GM12878 (cell line): ENCODE results near the gene MRPS35. TPM values are rescaled to one million over a fixed set of nuclear protein-coding genes. Genes with fewer than 3 reads are reported as not detected.

Experiments used
- ATAC-seq: fragments of 200-7000 bp; cut with Tn5 transposase; 3 replicates; pipeline ENCODE4 v1.9.1; 2020; ENCODE audit warnings: mild to moderate bottlenecking, moderate library complexity
- BruUV-seq: library from RNA; stranded (reverse); fragments of 400-500 nt; replicated peaks from 2 replicates; lab custom pipeline; 2021; lab: Mats Ljungman, UMichigan
- CTCF ChIA-PET: fragments of 300-600 bp; sonication (Branson Sonifier 250); formaldehyde crosslinking; extraction: SDS; loops from one replicate; lab custom pipeline; 2021; ENCODE audit warnings: inconsistent platforms; lab: Yijun Ruan, JAX
- POLR2A ChIA-PET: fragments of 350-600 bp; formaldehyde crosslinking; extraction: SDS; loops from one replicate; lab custom pipeline; 2021; ENCODE audit warnings: inconsistent platforms; lab: Charles Lee
- RAD21 ChIA-PET: fragments of 300-600 bp; sonication (Branson Sonifier 250); formaldehyde crosslinking; loops from one replicate; lab custom pipeline; 2023; ENCODE audit warnings: antibody characterized with exemption; ENCODE audit not compliant: unreplicated experiment; lab: Charles Lee
- SMC1A ChIA-PET: fragments of 300-600 bp; sonication (Branson Sonifier 250); formaldehyde crosslinking; loops from one replicate; lab custom pipeline; 2023; ENCODE audit not compliant: unreplicated experiment, uncharacterized antibody; lab: Charles Lee
- DNase-seq: peaks from one replicate; pipeline ENCODE4 v3.0.0-alpha.2; 2011; ENCODE audit warnings: low read depth, low spot score
- FAIRE-seq: peaks from 3 replicates; lab custom pipeline; 2011; peaks lifted over from hg19 to GRCh38; lab: Jason Lieb, UNC
- H2AFZ ChIP-seq: 2 replicates; pipeline ENCODE4 v1.6.0; 2011; ENCODE audit warnings: low read depth, low read length, control low read depth; ENCODE audit not compliant: control insufficient read depth
- H3K27ac ChIP-seq: 2 replicates; pipeline ENCODE4 v1.5.1; 2011; ENCODE audit warnings: control low read depth; ENCODE audit not compliant: control insufficient read depth, insufficient read depth
- H3K27me3 ChIP-seq, 2 experiments: replicated peaks in 1 of 2; 2 replicates each; pipeline versions ENCODE4 v1.6.0 to v1.6.1; 2011; ENCODE audit warnings: low read length in 1 of 2; ENCODE audit not compliant: control insufficient read depth in 2 of 2, insufficient read depth in 2 of 2
- H3K36me3 ChIP-seq, 2 experiments: 2 replicates each; pipeline ENCODE4 v1.5.1; 2011; ENCODE audit warnings: low read length in 1 of 2; ENCODE audit not compliant: control insufficient read depth in 2 of 2, insufficient read depth in 2 of 2
- H3K4me1 ChIP-seq: 2 replicates; pipeline ENCODE4 v1.6.1; 2011; ENCODE audit warnings: mild to moderate bottlenecking, low read length, moderate library complexity, mixed read lengths; ENCODE audit not compliant: control insufficient read depth, insufficient read depth
- H3K4me2 ChIP-seq: 2 replicates; pipeline ENCODE4 v1.6.0; 2011; ENCODE audit warnings: control low read depth; ENCODE audit not compliant: control insufficient read depth, insufficient read depth
- H3K4me3 ChIP-seq: fragments of 200-600 bp; sonication (generic); 2 replicates; pipeline ENCODE4 v1.5.1; 2016
- H3K79me2 ChIP-seq: 2 replicates; pipeline ENCODE4 v1.6.0; 2011; ENCODE audit warnings: low read length; ENCODE audit not compliant: control insufficient read depth, insufficient read depth
- H3K9ac ChIP-seq: 2 replicates; pipeline ENCODE4 v1.8.0; 2011; ENCODE audit warnings: low read length, control low read depth, mixed read lengths; ENCODE audit not compliant: control insufficient read depth, insufficient read depth
- H3K9me3 ChIP-seq: replicated peaks from 3 replicates; pipeline ENCODE4 v1.5.1; 2011; ENCODE audit warnings: mild to moderate bottlenecking, low read length; ENCODE audit not compliant: control insufficient read depth, insufficient read depth
- H4K20me1 ChIP-seq: 2 replicates; pipeline ENCODE4 v1.6.0; 2011; ENCODE audit not compliant: control insufficient read depth, insufficient read depth
- PBX3 ChIP-seq: IDR thresholded peaks from 2 replicates; pipeline ENCODE4 v1.6.1; 2011; ENCODE audit warnings: mild to moderate bottlenecking, low read depth, low read length, moderate library complexity; ENCODE audit not compliant: insufficient replicate concordance
- RBBP5 ChIP-seq: fragments of 200-600 bp; sonication (generic); conservative IDR thresholded peaks from 2 replicates; pipeline ENCODE4 v1.6.1; 2016
- RELA ChIP-seq: fragments of 450-650 bp; IDR thresholded peaks from 2 replicates; pipeline ENCODE4 v1.8.0; 2014; ENCODE audit warnings: borderline replicate concordance; ENCODE audit not compliant: partially characterized antibody
- SP1 ChIP-seq: IDR thresholded peaks from one replicate; pipeline ENCODE4 v1.6.1; 2011; ENCODE audit warnings: low read depth, low read length
- SUPT20H ChIP-seq: IDR thresholded peaks from 2 replicates; pipeline ENCODE4 v1.6.1; 2011; ENCODE audit warnings: low read depth, mild to moderate bottlenecking, low read length, moderate library complexity, borderline replicate concordance; ENCODE audit not compliant: control insufficient read depth
- ZBED1 ChIP-seq: IDR thresholded peaks from 2 replicates; pipeline ENCODE4 v1.6.1; 2016; ENCODE audit warnings: borderline replicate concordance
- ZNF622 ChIP-seq: fragments of 450-650 bp; IDR thresholded peaks from 2 replicates; pipeline ENCODE4 v1.6.1; 2017; ENCODE audit warnings: mild to moderate bottlenecking, inconsistent platforms
- WGBS: methylation state at CpG from one replicate; pipeline ENCODE4 v1.1.6; 2016; ENCODE audit warnings: low lambda C conversion rate; ENCODE audit not compliant: insufficient replicate concordance, insufficient coverage; ENCODE audit errors: missing lambda C conversion rate; 5-methylcytosine and 5-hydroxymethylcytosine counted together
- in situ Hi-C: fragments of 300-500 bp; cut with MboI; formaldehyde crosslinking; loops from 9 replicates; pipeline ENCODE4 v1.14.3; 2018; ENCODE audit warnings: mixed read lengths
- intact Hi-C: fragments of 100-400 bp; cut with micrococcal nuclease; formaldehyde crosslinking; loops from one replicate; pipeline ENCODE4 v1.14.2; 2022; ENCODE audit not compliant: unreplicated experiment
- polyA plus RNA-seq, 11 experiments: library from polyadenylated mRNA; depleted of rRNA in 4 of 11; unstranded in 6 of 11; stranded (reverse) in 5 of 11; fragments of >200 nt; fragmentation: Nextera tagmentation in 4 of 11; fragmentation: Illumina TruSeq in 1 of 11; extraction: Ambion mirVana in 4 of 11; extraction: Trizol in 1 of 11; gene quantifications; 1 replicate in 1 of 11; 2 replicates in 10 of 11; pipeline versions ENCODE4 v1.2.1 to v1.2.3, GENCODE V29; 2011 to 2016; ENCODE audit warnings: inconsistent platforms in 2 of 11, missing spikeins in 2 of 11, low read depth in 1 of 11
- total RNA-seq, 4 experiments: library from RNA; depleted of rRNA in 3 of 4; stranded (reverse); fragments of >200 nt in 3 of 4; fragmentation: Illumina TruSeq in 1 of 4; extraction: Trizol in 1 of 4; gene quantifications; 2 replicates each; pipeline versions ENCODE4 v1.2.1 to v1.2.3, GENCODE V29; 2013 to 2021
- TF ChIP-seq, protein P1 (sequence below): IDR thresholded peaks from 2 replicates; pipeline ENCODE4 v1.6.1; 2012; ENCODE audit warnings: improper control_type of control experiment, low read depth, low read length; ENCODE audit not compliant: insufficient replicate concordance

Gene MRPS35
- total and polyA plus RNA-seq, 10 of the 15 experiments (the other 5 are each of a cell fraction or from before 2014, with no cell fraction given), result 45.7 to 111 (median 67.1) TPM

DNA sequence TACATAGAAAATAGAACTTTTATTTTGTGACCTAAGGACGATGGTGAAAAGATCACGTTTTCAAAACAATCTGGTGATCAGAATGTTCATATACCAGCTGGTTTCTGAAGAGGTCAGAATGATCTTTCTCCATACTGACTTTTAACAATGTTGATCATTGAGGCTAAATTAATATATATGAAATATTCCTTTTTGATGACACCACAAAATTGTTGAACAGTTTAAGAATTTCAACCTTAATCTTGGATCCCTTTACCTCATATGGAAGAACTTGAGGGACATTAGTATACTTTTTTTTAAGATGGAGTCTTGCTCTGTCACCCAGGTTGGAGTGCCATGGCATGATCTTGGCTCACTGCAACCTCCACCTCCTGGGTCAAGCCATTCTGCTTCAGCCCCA is 17.2 kb upstream of the MRPS35 start (continued):
- TF ChIP-seq PBX3 (no peak), SP1 (no peak), SUPT20H (no peak), RBBP5 (no peak)

DNA sequence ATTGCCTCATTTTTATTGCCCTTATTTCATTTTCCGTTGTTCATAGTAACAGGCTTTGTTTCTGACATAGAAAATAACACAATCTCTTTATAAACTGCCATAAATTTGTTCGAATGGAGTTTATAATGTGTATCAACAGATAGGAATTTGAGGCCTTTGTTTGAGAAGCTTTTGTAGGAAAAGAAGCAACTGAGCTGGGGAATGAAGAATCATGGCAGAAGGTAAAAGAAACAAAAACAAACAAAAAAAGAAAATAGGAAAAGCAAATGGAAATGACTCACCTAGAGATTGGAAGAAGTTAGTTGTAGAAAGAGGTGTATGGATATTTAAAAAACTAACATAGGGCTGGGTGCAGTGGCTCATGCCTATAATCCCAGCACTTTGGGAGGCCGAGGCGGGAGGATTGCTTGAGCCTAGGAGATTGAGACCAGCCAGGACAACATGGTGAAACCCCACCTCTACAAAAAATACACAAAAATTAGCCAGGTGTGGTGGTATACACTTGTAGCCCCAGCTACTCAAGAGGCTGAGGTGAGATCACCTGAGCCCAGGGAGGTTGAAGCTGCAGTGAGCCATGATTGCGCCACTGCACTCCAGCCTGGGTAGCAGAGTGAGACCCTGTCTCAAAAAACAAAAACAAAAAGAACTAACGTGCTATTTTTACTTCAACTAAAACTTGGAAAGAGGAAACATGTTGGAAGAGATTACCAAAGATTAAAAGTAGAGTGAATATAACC is 14.9 kb upstream of the MRPS35 start:
- Histone ChIP-seq H3K79me2 (no peaks in the 10 kb centered on the region), H3K4me1 (no peaks in the 10 kb centered on the region), H3K27me3 (no peaks in the 10 kb centered on the region), H3K9ac (no peak overlapping the region), H3K9me3 (no peaks in the 10 kb centered on the region), H3K27ac (no peak overlapping the region), H4K20me1 (no peaks in the 10 kb centered on the region), H3K36me3 (peaks cover 0 to 4% of the 10 kb centered on the region in 2 experiments; a peak in 2 of 4 replicates), H3K4me3 (no peak overlapping the region), H3K4me2 (no peak overlapping the region), H2AFZ (no peak overlapping the region)
- SMC1A ChIA-PET, result interaction anchor here (1.0 kb wide), 1 partner anchor 235 kb away, joined by 3 read pairs; no protein-coding TSS in a partner anchor
- CTCF ChIA-PET, result no interaction called here
- BruUV-seq, result no TSS peak
- TF ChIP-seq ZNF622 (no peak), RELA (no peak), ZBED1 (no peak)
- TF ChIP-seq, protein P1, sequence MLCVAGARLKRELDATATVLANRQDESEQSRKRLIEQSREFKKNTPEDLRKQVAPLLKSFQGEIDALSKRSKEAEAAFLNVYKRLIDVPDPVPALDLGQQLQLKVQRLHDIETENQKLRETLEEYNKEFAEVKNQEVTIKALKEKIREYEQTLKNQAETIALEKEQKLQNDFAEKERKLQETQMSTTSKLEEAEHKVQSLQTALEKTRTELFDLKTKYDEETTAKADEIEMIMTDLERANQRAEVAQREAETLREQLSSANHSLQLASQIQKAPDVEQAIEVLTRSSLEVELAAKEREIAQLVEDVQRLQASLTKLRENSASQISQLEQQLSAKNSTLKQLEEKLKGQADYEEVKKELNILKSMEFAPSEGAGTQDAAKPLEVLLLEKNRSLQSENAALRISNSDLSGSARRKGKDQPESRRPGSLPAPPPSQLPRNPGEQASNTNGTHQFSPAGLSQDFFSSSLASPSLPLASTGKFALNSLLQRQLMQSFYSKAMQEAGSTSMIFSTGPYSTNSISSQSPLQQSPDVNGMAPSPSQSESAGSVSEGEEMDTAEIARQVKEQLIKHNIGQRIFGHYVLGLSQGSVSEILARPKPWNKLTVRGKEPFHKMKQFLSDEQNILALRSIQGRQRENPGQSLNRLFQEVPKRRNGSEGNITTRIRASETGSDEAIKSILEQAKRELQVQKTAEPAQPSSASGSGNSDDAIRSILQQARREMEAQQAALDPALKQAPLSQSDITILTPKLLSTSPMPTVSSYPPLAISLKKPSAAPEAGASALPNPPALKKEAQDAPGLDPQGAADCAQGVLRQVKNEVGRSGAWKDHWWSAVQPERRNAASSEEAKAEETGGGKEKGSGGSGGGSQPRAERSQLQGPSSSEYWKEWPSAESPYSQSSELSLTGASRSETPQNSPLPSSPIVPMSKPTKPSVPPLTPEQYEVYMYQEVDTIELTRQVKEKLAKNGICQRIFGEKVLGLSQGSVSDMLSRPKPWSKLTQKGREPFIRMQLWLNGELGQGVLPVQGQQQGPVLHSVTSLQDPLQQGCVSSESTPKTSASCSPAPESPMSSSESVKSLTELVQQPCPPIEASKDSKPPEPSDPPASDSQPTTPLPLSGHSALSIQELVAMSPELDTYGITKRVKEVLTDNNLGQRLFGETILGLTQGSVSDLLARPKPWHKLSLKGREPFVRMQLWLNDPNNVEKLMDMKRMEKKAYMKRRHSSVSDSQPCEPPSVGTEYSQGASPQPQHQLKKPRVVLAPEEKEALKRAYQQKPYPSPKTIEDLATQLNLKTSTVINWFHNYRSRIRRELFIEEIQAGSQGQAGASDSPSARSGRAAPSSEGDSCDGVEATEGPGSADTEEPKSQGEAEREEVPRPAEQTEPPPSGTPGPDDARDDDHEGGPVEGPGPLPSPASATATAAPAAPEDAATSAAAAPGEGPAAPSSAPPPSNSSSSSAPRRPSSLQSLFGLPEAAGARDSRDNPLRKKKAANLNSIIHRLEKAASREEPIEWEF, result no peak
- DNase-seq, result no peak
- intact Hi-C loops (no loop called here), in situ Hi-C loops (no loop called here)
- RAD21 ChIA-PET, result no interaction called here
- FAIRE-seq, result no peak
- ATAC-seq, result no peak
- POLR2A ChIA-PET, result no interaction called here
- WGBS, result 78% methylated on average over 6 of the region's 6 CpGs
